Fibroblast of lung (primary cell): ENCODE results near the gene PRRC2A.

Experiments used
- CTCF ChIP-seq, 2 donors: IDR thresholded peaks in 1 of 2; conservative IDR thresholded peaks in 1 of 2; 1 replicate in 1 of 2; 2 replicates in 1 of 2; pipeline ENCODE4 v1.5.1; 2011 to 2012; ENCODE audit warnings: low read length in 2 of 2, control low read depth in 1 of 2, inconsistent platforms in 1 of 2, low read depth in 1 of 2, mild to moderate bottlenecking in 1 of 2
- EZH2 ChIP-seq: IDR thresholded peaks from 2 replicates; pipeline ENCODE4 v1.5.1; 2012; ENCODE audit warnings: low read length, control low read depth, mild to moderate bottlenecking; ENCODE audit errors: missing control alignments

GRCh38 chr6:31657406-31658157 lies 37.1 kb downstream of the PRRC2A start:
- TF ChIP-seq CTCF (conservative IDR thresholded peaks at IDR 0.05 in 1 of 2, IDR thresholded peaks at IDR 0.05 in 1 of 2; ENCODE audit: low read depth in 1 of 2, low read length in 2 of 2) (no peak), EZH2 (no peak)
